K562 (cell line): ENCODE results near the gene CTAG1B. TPM values are rescaled to one million over a fixed set of nuclear protein-coding genes. Genes with fewer than 3 reads are reported as not detected.

Experiments
- ATAC-seq: fragments of 200-7000 bp; cut with Tn5 transposase; 3 replicates; pipeline ENCODE4 v1.9.1; 2020; ENCODE audit warnings: moderate library complexity
- BruUV-seq: library from RNA; stranded (reverse); fragments of 400-500 nt; replicated peaks from 2 replicates; lab custom pipeline; 2021; lab: Mats Ljungman, UMichigan
- CTCF ChIA-PET: fragments of 300-600 bp; formaldehyde crosslinking; extraction: SDS; loops from one replicate; lab custom pipeline; 2021; ENCODE audit warnings: low intra/inter-chr PET ratio; lab: Yijun Ruan, JAX
- POLR2A ChIA-PET: fragments of 300-600, 350-650 bp; sonication (Branson Sonifier 250); formaldehyde crosslinking; extraction: SDS; loops from one replicate; lab custom pipeline; 2021; ENCODE audit warnings: antibody characterized with exemption, inconsistent platforms; lab: Yijun Ruan, JAX
- DNase-seq, 4 experiments: peaks; one replicate each; pipeline versions ENCODE4 v3.0.0 to v3.0.0-alpha.2; 2011 to 2018; ENCODE audit warnings: low spot score in 3 of 4, mixed read lengths in 3 of 4; ENCODE audit errors: extremely low read depth in 1 of 4
- FAIRE-seq: peaks from 2 replicates; lab custom pipeline; 2011; peaks lifted over from hg19 to GRCh38; lab: Jason Lieb, UNC
- H2AFZ ChIP-seq: 2 replicates; pipeline ENCODE4 v1.6.0; 2011; ENCODE audit warnings: low read depth, low read length, control low read depth, inconsistent platforms
- H3K27ac ChIP-seq: fragments of 200-600 bp; 3 replicates; pipeline ENCODE4 v1.8.0; 2011; ENCODE audit warnings: low read depth, mild to moderate bottlenecking, control low read depth, inconsistent platforms, low read length, moderate library complexity, mixed read lengths; ENCODE audit errors: extremely low read depth
- H3K27me3 ChIP-seq, 2 experiments: fragments of 300-600 bp in 1 of 2; 2 replicates in 1 of 2; 3 replicates in 1 of 2; pipeline versions ENCODE4 v1.6.0 to v1.8.0; 2011; ENCODE audit warnings: inconsistent platforms in 2 of 2, low read length in 2 of 2, mild to moderate bottlenecking in 1 of 2, mixed read lengths in 1 of 2, moderate library complexity in 1 of 2; ENCODE audit not compliant: control insufficient read depth in 2 of 2, insufficient read depth in 2 of 2
- H3K36me3 ChIP-seq: fragments of 300-600 bp; 3 replicates; pipeline ENCODE4 v1.8.0; 2011; ENCODE audit warnings: mild to moderate bottlenecking, low read length, inconsistent platforms; ENCODE audit not compliant: control insufficient read depth, insufficient read depth
- H3K4me1 ChIP-seq, 2 experiments: fragments of 200-600 bp in 1 of 2; replicated peaks in 1 of 2; 2 replicates in 1 of 2; 3 replicates in 1 of 2; pipeline versions ENCODE4 v1.5.1 to v1.8.0; 2011; ENCODE audit warnings: inconsistent platforms in 2 of 2, low read length in 2 of 2, mild to moderate bottlenecking in 1 of 2, mixed read lengths in 1 of 2, moderate library complexity in 1 of 2; ENCODE audit not compliant: control insufficient read depth in 2 of 2, insufficient read depth in 2 of 2
- H3K4me2 ChIP-seq: 2 replicates; pipeline ENCODE4 v1.6.1; 2011; ENCODE audit warnings: low read length, control low read depth, inconsistent platforms, mixed read lengths; ENCODE audit not compliant: insufficient read depth
- H3K4me3 ChIP-seq: fragments of 200-600 bp; sonication (generic), shearing (Covaris generic); 2 replicates; pipeline ENCODE4 v1.5.1; 2016; ENCODE audit warnings: control low read depth, inconsistent platforms
- H3K79me2 ChIP-seq: fragments of 200-600 bp; 3 replicates; pipeline ENCODE4 v1.8.0; 2011; ENCODE audit warnings: low read length, inconsistent platforms; ENCODE audit not compliant: control insufficient read depth, insufficient read depth
- H3K9ac ChIP-seq, 2 experiments: 2 replicates each; pipeline versions ENCODE4 v1.6.0 to v1.6.1; 2011; ENCODE audit warnings: low read depth in 2 of 2, low read length in 2 of 2, control low read depth in 1 of 2, inconsistent platforms in 1 of 2, mild to moderate bottlenecking in 1 of 2, mixed read lengths in 1 of 2; ENCODE audit not compliant: insufficient read depth in 1 of 2
- H3K9me1 ChIP-seq: one replicate; pipeline ENCODE4 v1.6.0; 2011; ENCODE audit warnings: inconsistent platforms, mild to moderate bottlenecking, low read length, moderate library complexity; ENCODE audit not compliant: control insufficient read depth, insufficient read depth
- H3K9me3 ChIP-seq: replicated peaks from 2 replicates; pipeline ENCODE4 v1.5.1; 2011; ENCODE audit warnings: low read depth, low read length, inconsistent platforms; ENCODE audit not compliant: control insufficient read depth, insufficient read depth
- H4K20me1 ChIP-seq: replicated peaks from 2 replicates; pipeline ENCODE4 v1.6.1; 2011; ENCODE audit warnings: low read length, inconsistent platforms, mixed read lengths; ENCODE audit not compliant: control insufficient read depth, insufficient read depth
- HDAC2 ChIP-seq: fragments of 450-650 bp; IDR thresholded peaks from 2 replicates; pipeline ENCODE4 v1.6.1; 2016; ENCODE audit warnings: mild to moderate bottlenecking
- MCM7 ChIP-seq, 2 experiments: fragments of 450-650 bp; IDR thresholded peaks; 2 replicates each; pipeline ENCODE4 v1.6.1; 2016 to 2018
- MYC ChIP-seq, 2 experiments: fragments of 250-450 bp in 1 of 2; sonication (Bioruptor Pico) in 1 of 2; IDR thresholded peaks; 2 replicates each; pipeline versions ENCODE4 v1.5.1 to v1.6.1; 2012 to 2021; ENCODE audit warnings: low read depth in 2 of 2, borderline replicate concordance in 1 of 2, improper control_type of control experiment in 1 of 2, low read length in 1 of 2, mild to moderate bottlenecking in 1 of 2, moderate library complexity in 1 of 2
- ZNF12 ChIP-seq: sonication (generic); formaldehyde crosslinking; IDR thresholded peaks from 2 replicates; pipeline ENCODE4 v1.4.0; 2020; ENCODE audit warnings: mild to moderate bottlenecking, missing genetic modification reagents
- ZNF224 ChIP-seq: sonication (generic); formaldehyde crosslinking; IDR thresholded peaks from 2 replicates; pipeline ENCODE4 v1.8.0; 2022; ENCODE audit warnings: mild to moderate bottlenecking, missing genetic modification reagents
- ZNF324 ChIP-seq: fragments of 250-450 bp; sonication (Bioruptor Pico); IDR thresholded peaks from 2 replicates; pipeline ENCODE4 v1.4.0; 2020; ENCODE audit warnings: mild to moderate bottlenecking
- WGBS: fragments of 100-300 bp; shearing (Covaris generic); methylation state at CpG from one replicate; pipeline ENCODE4 v1.1.6; 2016; ENCODE audit warnings: low coverage, mixed read lengths; ENCODE audit not compliant: insufficient coverage; ENCODE audit errors: missing lambda C conversion rate; 5-methylcytosine and 5-hydroxymethylcytosine counted together
- in situ Hi-C: fragments of 300-500 bp; cut with MboI; formaldehyde crosslinking; loops from 4 replicates; pipeline ENCODE4 v1.15.0; 2018; ENCODE audit warnings: inconsistent platforms, mixed read lengths
- intact Hi-C: fragments of 100-400 bp; cut with micrococcal nuclease; formaldehyde crosslinking; loops from 2 replicates; pipeline ENCODE4 v1.14.2; 2022
- polyA plus RNA-seq, 8 experiments: library from polyadenylated mRNA; depleted of rRNA in 4 of 8; stranded (reverse) in 5 of 8; unstranded in 3 of 8; fragments of >200 nt; fragmentation: Nextera tagmentation in 2 of 8; fragmentation: Illumina TruSeq in 1 of 8; extraction: Ambion mirVana in 2 of 8; extraction: Trizol in 1 of 8; gene quantifications; 2 replicates each; pipeline versions ENCODE4 v1.2.1 to v1.2.3, GENCODE V29; 2011 to 2014; ENCODE audit warnings: inconsistent platforms in 1 of 8, missing spikeins in 1 of 8
- total RNA-seq, 7 experiments: library from RNA; depleted of rRNA in 6 of 7; stranded (reverse); fragments of >200 nt in 6 of 7; fragmentation: Illumina TruSeq in 2 of 7; extraction: Trizol in 2 of 7; gene quantifications; 2 replicates each; pipeline versions ENCODE4 v1.2.1 to v1.2.3, GENCODE V29; 2011 to 2021; ENCODE audit warnings: low replicate concordance in 1 of 7
- TF ChIP-seq, protein P1 (sequence below): sonication (generic); formaldehyde crosslinking; IDR thresholded peaks from 2 replicates; pipeline ENCODE4 v1.8.1; 2022; ENCODE audit warnings: missing genetic modification reagents
- TF ChIP-seq, protein P2 (sequence below), 2 experiments: fragments of 450-650 bp in 1 of 2; sonication (generic) in 1 of 2; formaldehyde crosslinking in 1 of 2; IDR thresholded peaks in 1 of 2; conservative IDR thresholded peaks in 1 of 2; 2 replicates each; pipeline versions ENCODE4 v1.6.1 to v1.8.1; 2016 to 2023; ENCODE audit warnings: mild to moderate bottlenecking in 2 of 2, moderate library complexity in 2 of 2, inconsistent platforms in 1 of 2, missing genetic modification reagents in 1 of 2

The CTAG1B gene
- total and polyA plus RNA-seq, 9 of the 15 experiments (the other 6 are each of a cell fraction or from before 2014, with no cell fraction given), result not detected

DNA sequence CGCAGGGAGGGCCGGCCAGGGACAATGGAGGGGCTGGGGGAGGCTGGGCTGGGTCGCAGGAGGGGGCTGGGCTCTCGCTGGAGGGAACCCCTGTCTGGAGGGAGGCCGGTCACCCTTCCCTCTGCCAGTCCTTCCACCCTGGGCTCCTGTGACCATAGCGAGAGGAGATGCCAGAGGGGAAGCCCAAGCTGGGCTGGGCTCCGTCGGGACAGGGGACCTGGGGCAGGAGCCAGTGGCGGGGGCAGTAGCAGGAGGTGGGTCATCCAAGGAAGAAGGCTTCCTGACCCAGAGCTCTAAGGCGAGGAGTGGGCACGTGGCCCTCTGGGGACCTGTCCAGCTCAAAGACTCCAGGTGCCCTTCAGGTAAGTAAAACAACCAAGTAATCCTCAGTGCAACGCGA, 16.9 kb downstream of the CTAG1B start (continued):
- TF ChIP-seq, protein P1, sequence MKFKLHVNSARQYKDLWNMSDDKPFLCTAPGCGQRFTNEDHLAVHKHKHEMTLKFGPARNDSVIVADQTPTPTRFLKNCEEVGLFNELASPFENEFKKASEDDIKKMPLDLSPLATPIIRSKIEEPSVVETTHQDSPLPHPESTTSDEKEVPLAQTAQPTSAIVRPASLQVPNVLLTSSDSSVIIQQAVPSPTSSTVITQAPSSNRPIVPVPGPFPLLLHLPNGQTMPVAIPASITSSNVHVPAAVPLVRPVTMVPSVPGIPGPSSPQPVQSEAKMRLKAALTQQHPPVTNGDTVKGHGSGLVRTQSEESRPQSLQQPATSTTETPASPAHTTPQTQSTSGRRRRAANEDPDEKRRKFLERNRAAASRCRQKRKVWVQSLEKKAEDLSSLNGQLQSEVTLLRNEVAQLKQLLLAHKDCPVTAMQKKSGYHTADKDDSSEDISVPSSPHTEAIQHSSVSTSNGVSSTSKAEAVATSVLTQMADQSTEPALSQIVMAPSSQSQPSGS (CRISPR knock-in tag), result no peak
- TF ChIP-seq ZNF12 (no peak), MYC (IDR thresholded peaks at IDR 0.05; ENCODE audit: low read depth, low read length) (no peak), MYC (CRISPR knock-in tag; IDR thresholded peaks at IDR 0.05; ENCODE audit: borderline replicate concordance, low read depth) (no peak), ZNF324 (CRISPR knock-in tag) (no peak), HDAC2 (no peak), ZNF224 (CRISPR knock-in tag) (no peak)

DNA sequence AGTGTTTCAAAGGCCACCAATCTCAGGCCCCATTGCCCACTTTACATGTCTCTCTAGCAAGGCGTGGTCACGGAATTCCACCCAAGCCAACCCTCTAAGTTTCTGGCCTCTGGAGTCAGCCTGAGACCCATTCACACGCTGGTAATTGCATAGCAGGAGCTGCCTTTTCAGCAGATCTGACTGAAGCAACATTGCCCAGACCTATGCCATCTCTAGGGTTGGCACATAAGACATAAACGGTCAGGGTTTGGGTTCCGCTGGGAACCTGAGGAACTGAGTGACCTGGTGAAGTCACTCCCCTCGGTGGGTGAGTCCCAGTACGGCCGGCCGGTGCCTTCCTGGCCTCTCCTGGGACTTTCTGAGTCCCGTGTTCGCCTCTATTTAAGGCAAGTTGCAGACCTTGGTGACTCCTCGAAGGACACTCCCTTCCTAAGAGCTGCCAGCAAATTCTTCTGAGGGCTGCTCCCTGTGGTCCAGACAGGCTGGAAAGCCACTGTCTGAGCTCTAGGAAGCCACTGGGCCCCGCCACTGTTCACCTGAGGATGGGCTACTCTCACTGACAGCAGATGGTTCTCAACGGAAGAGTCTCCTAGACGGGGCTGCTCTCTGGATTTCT, 18.2 kb downstream of the CTAG1B start:
- WGBS, result 8% methylated on average over 15 of the region's 15 CpGs

More for the DNA sequence above, 18.2 kb downstream of the CTAG1B start:
- Histone ChIP-seq H3K9me1 (no peaks in the 10 kb centered on the region), H3K9ac (no peak overlapping the region), H3K4me2 (no peak overlapping the region), H3K9me3 (no peaks in the 10 kb centered on the region), H2AFZ (no peak overlapping the region)
- in situ Hi-C loops, result no loop called here
- TF ChIP-seq MCM7 (IDR thresholded peaks at IDR 0.05), result no peak
- TF ChIP-seq, protein P2, sequence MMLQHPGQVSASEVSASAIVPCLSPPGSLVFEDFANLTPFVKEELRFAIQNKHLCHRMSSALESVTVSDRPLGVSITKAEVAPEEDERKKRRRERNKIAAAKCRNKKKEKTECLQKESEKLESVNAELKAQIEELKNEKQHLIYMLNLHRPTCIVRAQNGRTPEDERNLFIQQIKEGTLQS (IDR thresholded peaks at IDR 0.05), result 0 out of 2 replicates have a peak, but pooled peaks have one; percentile 2
- TF ChIP-seq, protein P2 (CRISPR knock-in tag; conservative IDR thresholded peaks at IDR 0.05), result no peak
- TF ChIP-seq, all 486 proteins: peak for 1
- ChIA-PET POLR2A (no interaction called here), CTCF (no interaction called here)
- DNase-seq (no peak), ATAC-seq (no peak), FAIRE-seq (no peak)
- H4K20me1 ChIP-seq, result no peaks in the 10 kb centered on the region; the same call in 1 of the 2 replicates
- BruUV-seq, result no TSS peak
- H3K4me3 ChIP-seq, result no peak overlapping the region
- H3K27ac ChIP-seq, result no peak overlapping the region
- intact Hi-C loops, result no loop called here
- H3K27me3 ChIP-seq, result peaks cover 20 to 50% of the 10 kb centered on the region in 2 experiments; a peak in 4 of 5 replicates
- H3K36me3 ChIP-seq, result no peaks in the 10 kb centered on the region
- peaks cover 0 to 9% of the 10 kb centered on the region in 2 experiments; a peak in 2 of 5 replicates for H3K4me1 ChIP-seq
- no peaks in the 10 kb centered on the region for H3K79me2 ChIP-seq
